A549 (cell line): ENCODE data around the gene ABHD13. TPM values are rescaled to one million over a fixed set of nuclear protein-coding genes. Genes with fewer than 3 reads are reported as not detected.

ENCODE experiments used
- ATAC-seq, 2 experiments: fragments of 200-7000 bp in 1 of 2; fragments of >200 bp in 1 of 2; cut with Nextera tagmentation in 1 of 2; cut with Tn5 transposase in 1 of 2; 3 replicates each; pipeline versions ENCODE4 v1.8.0 to v1.9.1; 2018 to 2020; ENCODE audit warnings: mild to moderate bottlenecking in 1 of 2, moderate library complexity in 1 of 2
- CTCF ChIA-PET: fragments of 300-600 bp; sonication (Branson Sonifier 250); formaldehyde crosslinking; extraction: SDS; loops from one replicate; lab custom pipeline; 2021; ENCODE audit warnings: antibody characterized with exemption, inconsistent platforms; lab: Yijun Ruan, JAX
- POLR2A ChIA-PET: fragments of 350-600 bp; formaldehyde crosslinking; extraction: SDS; loops from one replicate; lab custom pipeline; 2021; ENCODE audit warnings: antibody characterized with exemption, inconsistent platforms; lab: Yijun Ruan, JAX
- DNase-seq, 2 experiments: peaks; one replicate each; pipeline versions ENCODE4 v3.0.0 to v3.0.0-alpha.2; 2011 to 2016; ENCODE audit warnings: low read depth in 1 of 2, low spot score in 1 of 2
- FAIRE-seq: peaks from 2 replicates; lab custom pipeline; 2011; peaks lifted over from hg19 to GRCh38; lab: Jason Lieb, UNC
- H3K27ac ChIP-seq, 2 experiments: fragments of >200 bp; sonication (Bioruptor Twin); formaldehyde crosslinking; 3 replicates each; pipeline ENCODE4 v1.5.1; 2016 to 2017
- H3K4me1 ChIP-seq: fragments of >200 bp; sonication (Bioruptor Twin); formaldehyde crosslinking; 3 replicates; pipeline ENCODE4 v1.6.1; 2016
- H3K4me2 ChIP-seq: fragments of >200 bp; sonication (Bioruptor Twin); formaldehyde crosslinking; 3 replicates; pipeline ENCODE4 v1.6.1; 2016
- H3K4me3 ChIP-seq: fragments of >200 bp; sonication (Bioruptor Twin); formaldehyde crosslinking; 3 replicates; pipeline ENCODE4 v1.5.1; 2016
- H3K9me3 ChIP-seq: fragments of >200 bp; sonication (Bioruptor Twin); formaldehyde crosslinking; 3 replicates; pipeline ENCODE4 v1.6.1; 2016
- BHLHE40 ChIP-seq: IDR thresholded peaks from 2 replicates; pipeline ENCODE4 v1.6.1; 2012; ENCODE audit warnings: low read depth, low read length, inconsistent platforms
- CHD2 ChIP-seq: fragments of 150-350 bp; IDR thresholded peaks from 2 replicates; pipeline ENCODE4 v1.6.1; 2014; ENCODE audit warnings: low read length; ENCODE audit not compliant: partially characterized antibody
- ESRRA ChIP-seq: fragments of 150-350 bp; IDR thresholded peaks from 2 replicates; pipeline ENCODE4 v1.6.1; 2014; ENCODE audit warnings: mild to moderate bottlenecking, low read length, borderline replicate concordance
- FOSB ChIP-seq: fragments of 250-450 bp; sonication (Bioruptor Pico); IDR thresholded peaks from 2 replicates; pipeline ENCODE4 v1.5.0; 2020; ENCODE audit warnings: mild to moderate bottlenecking, moderate library complexity
- FOXS1 ChIP-seq: fragments of 250-450 bp; sonication (Bioruptor Pico); IDR thresholded peaks from 2 replicates; pipeline ENCODE4 v1.5.0; 2020; ENCODE audit warnings: mild to moderate bottlenecking, moderate library complexity
- HEYL ChIP-seq: fragments of 250-450 bp; sonication (Bioruptor Pico); IDR thresholded peaks from 2 replicates; pipeline ENCODE4 v1.8.0; 2021; ENCODE audit warnings: mild to moderate bottlenecking, moderate library complexity
- HOXA7 ChIP-seq: fragments of 250-450 bp; sonication (Bioruptor Pico); IDR thresholded peaks from 2 replicates; pipeline ENCODE4 v1.5.0; 2020; ENCODE audit warnings: mild to moderate bottlenecking, moderate library complexity
- KDM5A ChIP-seq: fragments of 200-600 bp; sonication (generic); IDR thresholded peaks from 2 replicates; pipeline ENCODE4 v1.6.1; 2016; ENCODE audit warnings: antibody characterized with exemption, mild to moderate bottlenecking
- MAFK ChIP-seq: fragments of 450-650 bp; IDR thresholded peaks from 2 replicates; pipeline ENCODE4 v1.6.1; 2014; ENCODE audit not compliant: partially characterized antibody
- NPAS2 ChIP-seq: fragments of 250-450 bp; sonication (Bioruptor Pico); IDR thresholded peaks from 2 replicates; pipeline ENCODE4 v1.8.0; 2022; ENCODE audit warnings: mild to moderate bottlenecking, moderate library complexity, borderline replicate concordance
- NR3C1 ChIP-seq: fragments of >200 bp; sonication (Bioruptor Twin); formaldehyde crosslinking; IDR thresholded peaks from 3 replicates; pipeline ENCODE4 v1.6.1; 2017
- PHF8 ChIP-seq: fragments of 200-600 bp; sonication (generic); IDR thresholded peaks from 2 replicates; pipeline ENCODE4 v1.6.1; 2016; ENCODE audit warnings: low read depth, mild to moderate bottlenecking, antibody characterized with exemption, moderate library complexity, borderline replicate concordance
- POLR2A ChIP-seq: IDR thresholded peaks from 2 replicates; pipeline ENCODE4 v1.6.1; 2012; ENCODE audit warnings: mild to moderate bottlenecking, low read length
- RAD21 ChIP-seq, 2 experiments: fragments of >200 bp in 1 of 2; sonication (Bioruptor Twin) in 1 of 2; formaldehyde crosslinking in 1 of 2; IDR thresholded peaks in 1 of 2; conservative IDR thresholded peaks in 1 of 2; 2 replicates in 1 of 2; 3 replicates in 1 of 2; pipeline ENCODE4 v1.6.1; 2012 to 2018; ENCODE audit warnings: inconsistent platforms in 1 of 2
- RFX5 ChIP-seq: fragments of 450-650 bp; IDR thresholded peaks from 2 replicates; pipeline ENCODE4 v1.7.1; 2014; ENCODE audit warnings: antibody characterized with exemption, mild to moderate bottlenecking, moderate library complexity
- RNF2 ChIP-seq: fragments of 200-600 bp; sonication (generic); IDR thresholded peaks from 2 replicates; pipeline ENCODE4 v1.6.1; 2016; ENCODE audit warnings: low read depth, mild to moderate bottlenecking, antibody characterized with exemption, moderate library complexity, borderline replicate concordance
- SMC3 ChIP-seq: fragments of >200 bp; sonication (Bioruptor Twin); formaldehyde crosslinking; IDR thresholded peaks from 3 replicates; pipeline ENCODE4 v1.6.1; 2018; ENCODE audit warnings: inconsistent platforms
- SREBF2 ChIP-seq: fragments of 450-650 bp; IDR thresholded peaks from 2 replicates; pipeline ENCODE4 v1.6.1; 2014; ENCODE audit warnings: mild to moderate bottlenecking, moderate library complexity
- ZC3H11A ChIP-seq: fragments of 450-650 bp; IDR thresholded peaks from 2 replicates; pipeline ENCODE4 v1.6.1; 2014; ENCODE audit warnings: antibody characterized with exemption, mild to moderate bottlenecking
- whole genome bisulfite sequencing: methylation state at CpG from one replicate; pipeline ENCODE4 v1.1.6; 2017; ENCODE audit errors: missing lambda C conversion rate; 5-methylcytosine and 5-hydroxymethylcytosine counted together
- polyA plus RNA-seq, 4 experiments: library from polyadenylated mRNA; depleted of rRNA in 3 of 4; stranded (reverse); fragments of >200 nt; fragmentation: RNase III in 1 of 4; extraction: RNeasy Plus Mini Kit Qiagen cat#74134 plus additional on column Dnase treatment in 1 of 4; gene quantifications; 2 replicates in 3 of 4; 3 replicates in 1 of 4; pipeline ENCODE4 v1.2.3, GENCODE V29; 2011 to 2017
- TF ChIP-seq, protein P1 (sequence below): IDR thresholded peaks from 2 replicates; pipeline ENCODE4 v1.6.1; 2012; ENCODE audit warnings: low read depth, borderline replicate concordance
- TF ChIP-seq, protein P2 (sequence below): fragments of 200-600 bp; sonication (generic); IDR thresholded peaks from 2 replicates; pipeline ENCODE4 v1.6.1; 2016; ENCODE audit warnings: antibody characterized with exemption, mild to moderate bottlenecking, moderate library complexity
- TF ChIP-seq, protein P3 (sequence below): IDR thresholded peaks from 2 replicates; pipeline ENCODE4 v1.6.1; 2012
- TF ChIP-seq, protein P4 (sequence below): fragments of 450-650 bp; IDR thresholded peaks from 2 replicates; pipeline ENCODE4 v1.6.1; 2014; ENCODE audit warnings: antibody characterized with exemption
- TF ChIP-seq, protein P5 (sequence below): fragments of >200 bp; sonication (Bioruptor Twin); formaldehyde crosslinking; IDR thresholded peaks from 3 replicates; pipeline ENCODE4 v1.5.1; 2016
- TF ChIP-seq, protein P6 (sequence below): fragments of >200 bp; sonication (Bioruptor Twin); formaldehyde crosslinking; IDR thresholded peaks from 2 replicates; pipeline ENCODE4 v1.6.1; 2016

Gene ABHD13
- polyA plus RNA-seq, 2 of the 4 experiments (the other 2 are of a cell fraction) = 5.7 to 9.7 TPM

DNA sequence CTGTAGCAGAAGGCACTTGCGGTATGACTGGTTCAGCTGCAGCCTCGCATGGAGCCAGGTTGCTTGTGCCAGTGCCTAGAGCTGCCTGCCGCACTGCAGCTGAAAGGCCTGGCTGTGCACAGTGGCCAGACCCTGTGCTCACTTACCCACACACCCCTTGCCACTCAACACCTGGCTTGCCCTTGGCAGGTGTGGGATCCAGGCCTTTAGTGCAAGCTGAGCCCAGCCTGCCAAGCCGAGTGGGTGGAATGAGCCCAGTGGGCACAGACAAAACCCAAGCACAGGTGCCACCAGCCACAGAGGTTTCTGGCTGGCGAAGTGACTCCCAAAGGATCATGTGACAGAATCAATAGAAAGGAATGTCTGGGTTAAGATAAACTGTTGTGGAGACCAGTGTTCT, 22.3 kb upstream of the ABHD13 start:
- no peak for DNase-seq
- TF ChIP-seq NR3C1 = no peak
- TF ChIP-seq CHD2 = no peak
- no peak for TF ChIP-seq NPAS2 (CRISPR knock-in tag)
- TF ChIP-seq, protein P1, sequence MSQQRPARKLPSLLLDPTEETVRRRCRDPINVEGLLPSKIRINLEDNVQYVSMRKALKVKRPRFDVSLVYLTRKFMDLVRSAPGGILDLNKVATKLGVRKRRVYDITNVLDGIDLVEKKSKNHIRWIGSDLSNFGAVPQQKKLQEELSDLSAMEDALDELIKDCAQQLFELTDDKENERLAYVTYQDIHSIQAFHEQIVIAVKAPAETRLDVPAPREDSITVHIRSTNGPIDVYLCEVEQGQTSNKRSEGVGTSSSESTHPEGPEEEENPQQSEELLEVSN = no peak
- TF ChIP-seq, protein P2, sequence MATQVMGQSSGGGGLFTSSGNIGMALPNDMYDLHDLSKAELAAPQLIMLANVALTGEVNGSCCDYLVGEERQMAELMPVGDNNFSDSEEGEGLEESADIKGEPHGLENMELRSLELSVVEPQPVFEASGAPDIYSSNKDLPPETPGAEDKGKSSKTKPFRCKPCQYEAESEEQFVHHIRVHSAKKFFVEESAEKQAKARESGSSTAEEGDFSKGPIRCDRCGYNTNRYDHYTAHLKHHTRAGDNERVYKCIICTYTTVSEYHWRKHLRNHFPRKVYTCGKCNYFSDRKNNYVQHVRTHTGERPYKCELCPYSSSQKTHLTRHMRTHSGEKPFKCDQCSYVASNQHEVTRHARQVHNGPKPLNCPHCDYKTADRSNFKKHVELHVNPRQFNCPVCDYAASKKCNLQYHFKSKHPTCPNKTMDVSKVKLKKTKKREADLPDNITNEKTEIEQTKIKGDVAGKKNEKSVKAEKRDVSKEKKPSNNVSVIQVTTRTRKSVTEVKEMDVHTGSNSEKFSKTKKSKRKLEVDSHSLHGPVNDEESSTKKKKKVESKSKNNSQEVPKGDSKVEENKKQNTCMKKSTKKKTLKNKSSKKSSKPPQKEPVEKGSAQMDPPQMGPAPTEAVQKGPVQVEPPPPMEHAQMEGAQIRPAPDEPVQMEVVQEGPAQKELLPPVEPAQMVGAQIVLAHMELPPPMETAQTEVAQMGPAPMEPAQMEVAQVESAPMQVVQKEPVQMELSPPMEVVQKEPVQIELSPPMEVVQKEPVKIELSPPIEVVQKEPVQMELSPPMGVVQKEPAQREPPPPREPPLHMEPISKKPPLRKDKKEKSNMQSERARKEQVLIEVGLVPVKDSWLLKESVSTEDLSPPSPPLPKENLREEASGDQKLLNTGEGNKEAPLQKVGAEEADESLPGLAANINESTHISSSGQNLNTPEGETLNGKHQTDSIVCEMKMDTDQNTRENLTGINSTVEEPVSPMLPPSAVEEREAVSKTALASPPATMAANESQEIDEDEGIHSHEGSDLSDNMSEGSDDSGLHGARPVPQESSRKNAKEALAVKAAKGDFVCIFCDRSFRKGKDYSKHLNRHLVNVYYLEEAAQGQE = no peak
- TF ChIP-seq HOXA7 (CRISPR knock-in tag) = no peak
- no peak for TF ChIP-seq FOSB (CRISPR knock-in tag)
- TF ChIP-seq PHF8 = no peak
- Histone ChIP-seq H3K9me3 (no peaks in the 10 kb centered on the region), H3K4me1 (no peaks in the 10 kb centered on the region), H3K4me3 (no peak overlapping the region), H3K27ac (no peak overlapping the region), H3K4me2 (no peak overlapping the region)
- CTCF ChIA-PET = no interaction called here
- no peak for ATAC-seq
- WGBS = 50% methylated on average over 2 of the region's 5 CpGs
- FAIRE-seq = no peak
- POLR2A ChIA-PET = no interaction called here

DNA sequence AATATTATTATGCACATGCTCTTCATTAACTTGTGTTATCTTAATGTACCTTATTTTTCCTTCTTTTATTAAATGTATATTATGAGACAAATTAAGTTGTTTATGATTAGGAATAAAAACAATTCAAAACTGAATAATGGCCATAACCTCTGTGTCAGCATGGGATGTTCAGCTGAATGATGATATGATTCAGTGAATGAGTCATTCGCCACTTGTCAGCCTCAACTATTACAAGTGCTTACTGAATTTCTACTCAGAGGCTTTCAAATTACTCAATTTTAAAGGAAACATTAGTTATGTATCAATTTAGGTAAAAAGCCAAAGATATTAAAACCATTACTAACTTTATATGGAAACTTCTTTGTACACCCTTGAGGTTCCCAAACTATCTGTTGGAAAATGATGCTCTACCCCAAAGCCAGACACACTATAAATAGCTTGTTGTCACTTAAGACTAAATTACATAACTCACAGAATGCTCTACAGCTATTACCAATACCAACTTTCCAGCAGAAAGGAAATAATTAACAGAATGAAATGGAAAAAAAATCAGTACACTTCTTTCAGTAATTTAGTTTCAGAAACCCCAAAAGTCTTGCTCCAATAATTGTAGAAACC, 17.3 kb upstream of the ABHD13 start:
- ChIA-PET CTCF (interaction anchor here (0.6 kb wide), 1 partner anchor 1915 kb away, joined by 3 read pairs; no protein-coding TSS in a partner anchor), POLR2A (no interaction called here)
- Histone ChIP-seq H3K9me3 (no peaks in the 10 kb centered on the region), H3K4me2 (no peak overlapping the region), H3K4me3 (no peak overlapping the region), H3K27ac (no peak overlapping the region), H3K4me1 (no peaks in the 10 kb centered on the region)
- TF ChIP-seq BHLHE40 (no peak), RAD21 (conservative IDR thresholded peaks at IDR 0.05 in 1 of 2, IDR thresholded peaks at IDR 0.05 in 1 of 2) (no peak), HEYL (CRISPR knock-in tag) (no peak), RNF2 (no peak), POLR2A (no peak), ESRRA (no peak), RFX5 (no peak), MAFK (no peak), KDM5A (no peak), ZC3H11A (no peak), SMC3 (no peak), FOXS1 (CRISPR knock-in tag) (no peak), SREBF2 (no peak)
- TF ChIP-seq, protein P3, sequence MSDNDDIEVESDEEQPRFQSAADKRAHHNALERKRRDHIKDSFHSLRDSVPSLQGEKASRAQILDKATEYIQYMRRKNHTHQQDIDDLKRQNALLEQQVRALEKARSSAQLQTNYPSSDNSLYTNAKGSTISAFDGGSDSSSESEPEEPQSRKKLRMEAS = no peak
- TF ChIP-seq, protein P2 = no peak
- TF ChIP-seq, protein P4, sequence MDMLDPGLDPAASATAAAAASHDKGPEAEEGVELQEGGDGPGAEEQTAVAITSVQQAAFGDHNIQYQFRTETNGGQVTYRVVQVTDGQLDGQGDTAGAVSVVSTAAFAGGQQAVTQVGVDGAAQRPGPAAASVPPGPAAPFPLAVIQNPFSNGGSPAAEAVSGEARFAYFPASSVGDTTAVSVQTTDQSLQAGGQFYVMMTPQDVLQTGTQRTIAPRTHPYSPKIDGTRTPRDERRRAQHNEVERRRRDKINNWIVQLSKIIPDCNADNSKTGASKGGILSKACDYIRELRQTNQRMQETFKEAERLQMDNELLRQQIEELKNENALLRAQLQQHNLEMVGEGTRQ = no peak
- TF ChIP-seq, protein P5, sequence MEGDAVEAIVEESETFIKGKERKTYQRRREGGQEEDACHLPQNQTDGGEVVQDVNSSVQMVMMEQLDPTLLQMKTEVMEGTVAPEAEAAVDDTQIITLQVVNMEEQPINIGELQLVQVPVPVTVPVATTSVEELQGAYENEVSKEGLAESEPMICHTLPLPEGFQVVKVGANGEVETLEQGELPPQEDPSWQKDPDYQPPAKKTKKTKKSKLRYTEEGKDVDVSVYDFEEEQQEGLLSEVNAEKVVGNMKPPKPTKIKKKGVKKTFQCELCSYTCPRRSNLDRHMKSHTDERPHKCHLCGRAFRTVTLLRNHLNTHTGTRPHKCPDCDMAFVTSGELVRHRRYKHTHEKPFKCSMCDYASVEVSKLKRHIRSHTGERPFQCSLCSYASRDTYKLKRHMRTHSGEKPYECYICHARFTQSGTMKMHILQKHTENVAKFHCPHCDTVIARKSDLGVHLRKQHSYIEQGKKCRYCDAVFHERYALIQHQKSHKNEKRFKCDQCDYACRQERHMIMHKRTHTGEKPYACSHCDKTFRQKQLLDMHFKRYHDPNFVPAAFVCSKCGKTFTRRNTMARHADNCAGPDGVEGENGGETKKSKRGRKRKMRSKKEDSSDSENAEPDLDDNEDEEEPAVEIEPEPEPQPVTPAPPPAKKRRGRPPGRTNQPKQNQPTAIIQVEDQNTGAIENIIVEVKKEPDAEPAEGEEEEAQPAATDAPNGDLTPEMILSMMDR = no peak
- TF ChIP-seq, protein P6, sequence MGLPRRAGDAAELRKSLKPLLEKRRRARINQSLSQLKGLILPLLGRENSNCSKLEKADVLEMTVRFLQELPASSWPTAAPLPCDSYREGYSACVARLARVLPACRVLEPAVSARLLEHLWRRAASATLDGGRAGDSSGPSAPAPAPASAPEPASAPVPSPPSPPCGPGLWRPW = no peak
- DNase-seq (no peak), FAIRE-seq (no peak), ATAC-seq (no peak)
- 25% methylated on average over 1 of the region's 1 CpG for WGBS
